Spleen (tissue), 11 donors: ENCODE results near the gene BTNL9. TPM values are rescaled to one million over a fixed set of nuclear protein-coding genes. Genes with fewer than 3 reads are reported as not detected.

ENCODE experiments used
- DNase-seq: peaks from one replicate; pipeline ENCODE4 v3.0.0-alpha.2; 2020
- H3K27ac ChIP-seq, 8 donors: fragments of 200-600 bp; sonication (generic) in 7 of 8; 1 replicate in 4 of 8; 2 replicates in 4 of 8; pipeline versions ENCODE4 v1.5.0 to v1.8.0; 2016 to 2021; ENCODE audit warnings: inconsistent platforms in 4 of 8, mild to moderate bottlenecking in 4 of 8, moderate library complexity in 1 of 8
- H3K27me3 ChIP-seq, 7 donors: fragments of 200-600 bp; sonication (generic) in 6 of 7; replicated peaks in 1 of 7; 1 replicate in 4 of 7; 2 replicates in 3 of 7; pipeline versions ENCODE4 v1.5.0 to v1.8.0; 2016 to 2021; ENCODE audit warnings: inconsistent platforms in 3 of 7, mild to moderate bottlenecking in 1 of 7
- H3K36me3 ChIP-seq, 6 donors: fragments of 200-600 bp; sonication (generic) in 5 of 6; 1 replicate in 4 of 6; 2 replicates in 2 of 6; pipeline versions ENCODE4 v1.5.0 to v1.8.0; 2016 to 2021; ENCODE audit warnings: inconsistent platforms in 2 of 6
- H3K4me1 ChIP-seq, 6 donors: fragments of 200-600 bp; sonication (generic) in 5 of 6; 1 replicate in 3 of 6; 2 replicates in 3 of 6; pipeline versions ENCODE4 v1.5.0 to v1.8.0; 2016 to 2021; ENCODE audit warnings: inconsistent platforms in 3 of 6
- H3K4me3 ChIP-seq, 8 donors: fragments of 200-600 bp; sonication (generic) in 7 of 8; 1 replicate in 4 of 8; 2 replicates in 4 of 8; pipeline versions ENCODE4 v1.5.0 to v1.8.0; 2016 to 2021; ENCODE audit warnings: inconsistent platforms in 4 of 8, mild to moderate bottlenecking in 4 of 8, moderate library complexity in 2 of 8
- H3K9me3 ChIP-seq, 8 donors: fragments of 200-600 bp; sonication (generic) in 7 of 8; 1 replicate in 4 of 8; 2 replicates in 4 of 8; pipeline versions ENCODE4 v1.5.0 to v1.8.0; 2016 to 2021; ENCODE audit warnings: inconsistent platforms in 4 of 8
- POLR2A ChIP-seq, 3 donors: fragments of 450-650 bp; IDR thresholded peaks; one replicate each; pipeline ENCODE4 v1.5.1; 2017; ENCODE audit warnings: antibody characterized with exemption in 3 of 3, mild to moderate bottlenecking in 1 of 3
- POLR2AphosphoS5 ChIP-seq, 3 donors: sonication (generic); formaldehyde crosslinking; IDR thresholded peaks; one replicate each; pipeline ENCODE4 v1.5.1; 2017; ENCODE audit warnings: antibody characterized with exemption in 3 of 3
- WGBS, 5 donors: extraction: QIAGEN DNeasy Blood & Tissue Kit in 3 of 5; methylation state at CpG; one replicate each; pipeline versions ENCODE4 v1.1.5 to v1.1.7; 2013 to 2018; 5-methylcytosine and 5-hydroxymethylcytosine counted together
- intact Hi-C: fragments of 100-400 bp; cut with DNase I; formaldehyde crosslinking; loops from one replicate; pipeline ENCODE4 v1.15.0; 2023; ENCODE audit warnings: low total_unique reads
- polyA plus RNA-seq, 3 donors: library from polyadenylated mRNA; stranded (reverse); fragments of 200-250 nt; gene quantifications; one replicate each; pipeline ENCODE4 v1.2.1, GENCODE V29; 2013
- total RNA-seq, 7 donors: library from RNA; depleted of rRNA in 3 of 7; stranded (reverse); fragments of >200 nt in 3 of 7; fragmentation: NEBNext Ultra II Directional in 4 of 7; extraction: Animal tissue kit (Norgen Biotek cat#: 25700) in 4 of 7; gene quantifications; one replicate each; pipeline versions ENCODE4 v1.1.0 to v1.2.1, GENCODE V29; 2016 to 2021
- TF ChIP-seq, protein P1 (sequence below), 11 experiments: fragments of 200-600 bp in 7 of 11; fragments of 450-650 bp in 4 of 11; sonication (generic) in 4 of 11; IDR thresholded peaks in 8 of 11; conservative IDR thresholded peaks in 3 of 11; 1 replicate in 7 of 11; 2 replicates in 4 of 11; pipeline versions ENCODE4 v1.4.0 to v1.8.0; 2016 to 2021; ENCODE audit warnings: antibody characterized with exemption in 11 of 11, inconsistent platforms in 4 of 11, mild to moderate bottlenecking in 1 of 11
- donor health status: healthy with polysubstance abuse.
- donor health status: DM: no; HTN: no; CAD: no; lungs with moderate emphysema.
- donor health status: DM: no; HTN: no; CAD: no.
- donor health status: Bipolar disorder and iron deficiency.
- donor health status: healthy.
- donor health status: DM: no; HTN: no; CAD: no.
- donor health status: DM: yes; HTN: yes; CAD: no.

The BTNL9 gene
- total and polyA plus RNA-seq, 10 donors, result 17.2 to 123 (median 85.7) TPM

DNA sequence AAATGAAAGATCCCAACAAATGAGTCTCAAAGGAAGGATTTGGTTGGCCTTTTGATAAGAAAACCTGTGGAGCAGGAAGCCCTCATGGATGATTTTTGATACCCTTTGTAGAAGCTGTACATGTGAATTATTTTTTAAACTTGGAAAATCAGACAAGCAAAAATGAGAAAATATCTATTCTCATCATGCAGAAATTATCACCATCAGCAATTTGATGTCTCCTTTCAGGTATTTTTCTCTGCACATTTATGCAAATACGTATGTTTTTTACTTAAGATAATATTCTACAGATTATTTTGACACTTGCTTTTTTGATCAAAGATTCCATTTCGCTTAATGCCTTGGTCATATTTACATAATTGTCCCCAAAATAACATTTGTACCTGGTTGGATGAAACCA is 7.2 kb downstream of the BTNL9 start:
- no peaks in the 10 kb centered on the region for H3K9me3 ChIP-seq
- DNase-seq, result no peak
- H3K4me3 ChIP-seq, result no peak overlapping the region
- TF ChIP-seq, protein P1, sequence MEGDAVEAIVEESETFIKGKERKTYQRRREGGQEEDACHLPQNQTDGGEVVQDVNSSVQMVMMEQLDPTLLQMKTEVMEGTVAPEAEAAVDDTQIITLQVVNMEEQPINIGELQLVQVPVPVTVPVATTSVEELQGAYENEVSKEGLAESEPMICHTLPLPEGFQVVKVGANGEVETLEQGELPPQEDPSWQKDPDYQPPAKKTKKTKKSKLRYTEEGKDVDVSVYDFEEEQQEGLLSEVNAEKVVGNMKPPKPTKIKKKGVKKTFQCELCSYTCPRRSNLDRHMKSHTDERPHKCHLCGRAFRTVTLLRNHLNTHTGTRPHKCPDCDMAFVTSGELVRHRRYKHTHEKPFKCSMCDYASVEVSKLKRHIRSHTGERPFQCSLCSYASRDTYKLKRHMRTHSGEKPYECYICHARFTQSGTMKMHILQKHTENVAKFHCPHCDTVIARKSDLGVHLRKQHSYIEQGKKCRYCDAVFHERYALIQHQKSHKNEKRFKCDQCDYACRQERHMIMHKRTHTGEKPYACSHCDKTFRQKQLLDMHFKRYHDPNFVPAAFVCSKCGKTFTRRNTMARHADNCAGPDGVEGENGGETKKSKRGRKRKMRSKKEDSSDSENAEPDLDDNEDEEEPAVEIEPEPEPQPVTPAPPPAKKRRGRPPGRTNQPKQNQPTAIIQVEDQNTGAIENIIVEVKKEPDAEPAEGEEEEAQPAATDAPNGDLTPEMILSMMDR (IDR thresholded peaks at IDR 0.05 in 8 of 11, conservative IDR thresholded peaks at IDR 0.05 in 3 of 11), result no peak
- TF ChIP-seq POLR2A (IDR thresholded peaks at IDR 0.05), result no peak
- no peak for TF ChIP-seq POLR2AphosphoS5 (IDR thresholded peaks at IDR 0.05)
- peaks cover 0 to 88% (median 20%) of the 10 kb centered on the region in 7 donors for H3K27me3 ChIP-seq
- peaks cover 0 to 54% (median 13%) of the 10 kb centered on the region in 6 donors for H3K4me1 ChIP-seq
- intact Hi-C loops, result no loop called here
- H3K36me3 ChIP-seq, result peaks cover 0 to 7% (median 0%) of the 10 kb centered on the region in 6 donors
- WGBS, 5 donors, result 82 to 92% (median 86%) methylated on average over 2 of the region's 2 CpGs
- no peak overlapping the region for H3K27ac ChIP-seq

DNA sequence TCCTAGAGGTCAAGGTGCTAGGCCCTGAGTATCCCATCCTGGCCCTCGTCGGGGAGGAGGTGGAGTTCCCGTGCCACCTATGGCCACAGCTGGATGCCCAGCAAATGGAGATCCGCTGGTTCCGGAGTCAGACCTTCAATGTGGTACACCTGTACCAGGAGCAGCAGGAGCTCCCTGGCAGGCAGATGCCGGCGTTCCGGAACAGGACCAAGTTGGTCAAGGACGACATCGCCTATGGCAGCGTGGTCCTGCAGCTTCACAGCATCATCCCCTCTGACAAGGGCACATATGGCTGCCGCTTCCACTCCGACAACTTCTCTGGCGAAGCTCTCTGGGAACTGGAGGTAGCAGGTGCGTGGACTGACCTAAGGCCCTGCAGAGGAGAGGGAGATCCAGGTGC is 7.9 kb downstream of the BTNL9 start:
- Histone ChIP-seq H3K4me3 (no peak overlapping the region), H3K9me3 (no peaks in the 10 kb centered on the region), H3K27me3 (peaks cover 0 to 88% (median 24%) of the 10 kb centered on the region in 7 donors), H3K4me1 (peaks cover 0 to 55% (median 17%) of the 10 kb centered on the region in 6 donors), H3K36me3 (peaks cover 0 to 7% (median 0%) of the 10 kb centered on the region in 6 donors), H3K27ac (no peak overlapping the region)
- peak; percentile 43 for DNase-seq
- intact Hi-C loops, result no loop called here
- 92 to 97% (median 93%) methylated on average over 15 of the region's 15 CpGs for WGBS, 5 donors
- TF ChIP-seq POLR2AphosphoS5 (IDR thresholded peaks at IDR 0.05) (no peak), POLR2A (IDR thresholded peaks at IDR 0.05) (no peak)
- TF ChIP-seq, protein P1 (IDR thresholded peaks at IDR 0.05 in 8 of 11, conservative IDR thresholded peaks at IDR 0.05 in 3 of 11), result no peak

DNA sequence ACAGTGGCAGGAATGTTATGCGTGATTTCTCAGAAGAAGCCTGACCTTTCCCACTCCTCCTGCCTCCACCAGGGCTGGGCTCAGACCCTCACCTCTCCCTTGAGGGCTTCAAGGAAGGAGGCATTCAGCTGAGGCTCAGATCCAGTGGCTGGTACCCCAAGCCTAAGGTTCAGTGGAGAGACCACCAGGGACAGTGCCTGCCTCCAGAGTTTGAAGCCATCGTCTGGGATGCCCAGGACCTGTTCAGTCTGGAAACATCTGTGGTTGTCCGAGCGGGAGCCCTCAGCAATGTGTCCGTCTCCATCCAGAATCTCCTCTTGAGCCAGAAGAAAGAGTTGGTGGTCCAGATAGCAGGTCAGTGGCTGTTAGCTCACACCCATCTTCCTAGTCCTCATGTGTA is 9.9 kb downstream of the BTNL9 start:
- 86 to 97% (median 95%) methylated on average over 5 of the region's 5 CpGs for WGBS, 5 donors
- Histone ChIP-seq H3K27ac (peak overlapping the region in 6 of 8 donors; percentile 35 to 89 (median 86)), H3K4me1 (peaks cover 0 to 55% (median 26%) of the 10 kb centered on the region in 6 donors), H3K9me3 (no peaks in the 10 kb centered on the region), H3K4me3 (no peak overlapping the region), H3K36me3 (peaks cover 0 to 7% (median 0%) of the 10 kb centered on the region in 6 donors), H3K27me3 (peaks cover 0 to 90% (median 37%) of the 10 kb centered on the region in 7 donors)
- intact Hi-C loops, result no loop called here
- no peak for DNase-seq
- no peak for TF ChIP-seq POLR2A (IDR thresholded peaks at IDR 0.05)
- no peak for TF ChIP-seq POLR2AphosphoS5 (IDR thresholded peaks at IDR 0.05)
- TF ChIP-seq, protein P1 (IDR thresholded peaks at IDR 0.05 in 8 of 11, conservative IDR thresholded peaks at IDR 0.05 in 3 of 11), result no peak

DNA sequence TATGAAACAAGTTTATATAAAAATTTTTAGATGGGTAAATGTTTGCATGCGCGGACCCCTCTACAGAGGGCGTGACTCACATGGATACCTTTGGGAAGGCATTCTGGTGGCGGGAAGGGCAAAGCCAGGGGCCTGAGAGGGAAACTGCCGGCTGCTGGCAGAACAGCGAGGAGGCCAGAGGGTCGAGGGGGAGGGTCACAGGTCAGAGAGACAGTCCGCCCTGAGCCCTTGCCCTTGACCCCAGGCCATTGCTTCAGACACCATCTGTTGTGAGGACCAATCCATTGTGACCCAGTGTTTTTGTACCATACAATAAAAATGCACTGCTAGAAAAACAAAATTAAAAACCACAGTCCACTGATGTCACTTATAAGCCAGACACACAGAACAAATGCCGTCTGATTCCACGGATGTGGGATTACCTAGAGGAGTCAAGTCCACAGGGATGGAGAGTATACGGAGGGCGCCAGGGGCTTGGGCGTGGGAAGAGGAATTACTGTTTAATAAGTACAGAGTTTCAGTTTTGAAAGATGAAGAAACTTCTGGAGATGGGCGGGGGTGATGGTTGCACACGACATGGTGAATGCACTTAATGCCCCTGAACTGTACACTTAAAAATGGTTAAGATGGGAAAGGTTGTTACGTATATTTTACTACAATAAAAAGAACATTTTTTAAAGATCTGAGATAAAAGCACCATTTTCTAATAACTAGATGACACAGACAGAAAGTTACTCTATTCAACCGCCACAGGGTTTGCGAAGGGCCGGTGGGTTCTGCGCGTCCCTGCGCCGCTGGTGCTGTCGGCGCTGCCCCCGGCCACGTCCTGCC is 12.0 kb downstream of the BTNL9 start:
- H3K27ac ChIP-seq, result peak overlapping the region; percentile 35 to 89 (median 82)
- H3K4me3 ChIP-seq, result peak overlapping the region in 7 of 8 donors; percentile 48 to 80 (median 56)
- intact Hi-C loops, result no loop called here
- H3K9me3 ChIP-seq, result no peaks in the 10 kb centered on the region
- no peak for DNase-seq
- H3K27me3 ChIP-seq, result peaks cover 0 to 98% (median 37%) of the 10 kb centered on the region in 7 donors
- H3K4me1 ChIP-seq, result peaks cover 0 to 60% (median 25%) of the 10 kb centered on the region in 6 donors
- 27 to 35% (median 34%) methylated on average over 27 of the region's 27 CpGs for WGBS, 5 donors
- no peak for TF ChIP-seq POLR2A (IDR thresholded peaks at IDR 0.05)
- TF ChIP-seq, protein P1 (IDR thresholded peaks at IDR 0.05 in 8 of 11, conservative IDR thresholded peaks at IDR 0.05 in 3 of 11), result no peak
- H3K36me3 ChIP-seq, result peaks cover 0 to 10% (median 0%) of the 10 kb centered on the region in 6 donors
